H9 (cell line): ENCODE data around the gene PLA1A. TPM values are rescaled to one million over a fixed set of nuclear protein-coding genes. Genes with fewer than 3 reads are reported as not detected.

ENCODE experiments used
- DNase-seq: peaks from one replicate; pipeline ENCODE4 v3.0.0-alpha.2; 2017
- H2AFZ ChIP-seq: one replicate; pipeline ENCODE4 v1.6.1; 2013; ENCODE audit warnings: mild to moderate bottlenecking, low read length, control low read depth, moderate library complexity
- H2AK5ac ChIP-seq: 2 replicates; pipeline ENCODE4 v1.6.1; 2013; ENCODE audit warnings: low read length, control low read depth, mixed read lengths; ENCODE audit not compliant: insufficient read length
- H2BK120ac ChIP-seq: one replicate; pipeline ENCODE4 v1.6.1; 2013; ENCODE audit warnings: low read depth, mild to moderate bottlenecking, low read length, control low read depth, inconsistent platforms; ENCODE audit not compliant: poor library complexity, severe bottlenecking
- H2BK12ac ChIP-seq: 2 replicates; pipeline ENCODE4 v1.6.1; 2013; ENCODE audit warnings: low read length, control low read depth, mixed read lengths, low read depth; ENCODE audit not compliant: insufficient read length
- H2BK15ac ChIP-seq: 2 replicates; pipeline ENCODE4 v1.6.1; 2013; ENCODE audit warnings: low read depth, low read length, control low read depth
- H2BK20ac ChIP-seq: one replicate; pipeline ENCODE4 v1.6.1; 2013; ENCODE audit warnings: low read depth, mild to moderate bottlenecking, low read length, control low read depth, inconsistent platforms; ENCODE audit not compliant: poor library complexity, severe bottlenecking
- H2BK5ac ChIP-seq: 2 replicates; pipeline ENCODE4 v1.6.1; 2013; ENCODE audit warnings: low read length, control low read depth, mixed read lengths; ENCODE audit not compliant: insufficient read length
- H3K14ac ChIP-seq: 2 replicates; pipeline ENCODE4 v1.6.1; 2013; ENCODE audit warnings: low read length, control low read depth; ENCODE audit not compliant: insufficient read depth
- H3K18ac ChIP-seq: 2 replicates; pipeline ENCODE4 v1.6.1; 2013; ENCODE audit warnings: low read depth, mild to moderate bottlenecking, mixed read lengths, low read length, control low read depth; ENCODE audit not compliant: insufficient read length
- H3K23ac ChIP-seq: 2 replicates; pipeline ENCODE4 v1.6.1; 2013; ENCODE audit warnings: low read length, control low read depth, mixed read lengths, low read depth; ENCODE audit not compliant: insufficient read length
- H3K23me2 ChIP-seq: 2 replicates; pipeline ENCODE4 v1.6.1; 2013; ENCODE audit warnings: low read depth, mild to moderate bottlenecking, mixed read lengths, low read length, control low read depth; ENCODE audit not compliant: insufficient read length, poor library complexity, severe bottlenecking
- H3K27ac ChIP-seq: 2 replicates; pipeline ENCODE4 v1.5.1; 2013; ENCODE audit warnings: low read length, control low read depth, mixed read lengths, low read depth; ENCODE audit not compliant: insufficient read length
- H3K27me3 ChIP-seq: 2 replicates; pipeline ENCODE4 v1.6.1; 2013; ENCODE audit warnings: low read length, control low read depth, inconsistent platforms; ENCODE audit not compliant: insufficient read depth
- H3K4ac ChIP-seq: 2 replicates; pipeline ENCODE4 v1.6.1; 2013; ENCODE audit warnings: low read depth, mild to moderate bottlenecking, control low read depth, inconsistent platforms, low read length, moderate library complexity
- H3K4me1 ChIP-seq: 2 replicates; pipeline ENCODE4 v1.6.1; 2013; ENCODE audit warnings: low read length, control low read depth, inconsistent platforms; ENCODE audit not compliant: insufficient read depth
- H3K4me2 ChIP-seq: 2 replicates; pipeline ENCODE4 v1.6.1; 2013; ENCODE audit warnings: low read length, control low read depth, mixed read lengths; ENCODE audit not compliant: insufficient read length, insufficient read depth
- H3K56ac ChIP-seq: 2 replicates; pipeline ENCODE4 v1.6.1; 2013; ENCODE audit warnings: low read depth, mild to moderate bottlenecking, mixed read lengths, low read length, control low read depth; ENCODE audit not compliant: insufficient read length
- H3K79me1 ChIP-seq: 2 replicates; pipeline ENCODE4 v1.6.1; 2013; ENCODE audit warnings: low read depth, mild to moderate bottlenecking, moderate library complexity, low read length, control low read depth, inconsistent platforms; ENCODE audit not compliant: insufficient read depth, poor library complexity, severe bottlenecking
- H3K79me2 ChIP-seq: 2 replicates; pipeline ENCODE4 v1.6.1; 2013; ENCODE audit warnings: low read length, control low read depth, inconsistent platforms; ENCODE audit not compliant: insufficient read depth
- H3K9ac ChIP-seq: 2 replicates; pipeline ENCODE4 v1.6.1; 2013; ENCODE audit warnings: low read length, control low read depth, mixed read lengths; ENCODE audit not compliant: insufficient read length; ENCODE audit errors: extremely low read depth
- H3K9me3 ChIP-seq: one replicate; pipeline ENCODE4 v1.6.1; 2013; ENCODE audit warnings: low read depth, low read length, inconsistent platforms; ENCODE audit not compliant: control insufficient read depth
- H3T11ph ChIP-seq: one replicate; pipeline ENCODE4 v1.6.1; 2013; ENCODE audit warnings: mild to moderate bottlenecking, low read length, control low read depth, inconsistent platforms
- H4K20me1 ChIP-seq: one replicate; pipeline ENCODE4 v1.6.1; 2013; ENCODE audit not compliant: control insufficient read depth, insufficient read length, insufficient read depth
- H4K5ac ChIP-seq: 2 replicates; pipeline ENCODE4 v1.6.1; 2013; ENCODE audit warnings: low read depth, mild to moderate bottlenecking, mixed read lengths, low read length, control low read depth; ENCODE audit not compliant: insufficient read length
- H4K8ac ChIP-seq: replicated peaks from 2 replicates; pipeline ENCODE4 v1.6.1; 2013; ENCODE audit warnings: low read length, control low read depth, mixed read lengths, low read depth; ENCODE audit not compliant: insufficient read length
- H4K91ac ChIP-seq: 2 replicates; pipeline ENCODE4 v1.6.1; 2013; ENCODE audit warnings: low read depth, mild to moderate bottlenecking, moderate library complexity, mixed read lengths, low read length, control low read depth; ENCODE audit not compliant: insufficient read length
- H3K27ac Mint-ChIP-seq, 3 experiments: 2 replicates in 2 of 3; 3 replicates in 1 of 3; pipeline ENCODE4 v1.8.0; 2020 to 2021; ENCODE audit warnings: mixed read lengths in 3 of 3, mild to moderate bottlenecking in 1 of 3, moderate library complexity in 1 of 3
- H3K27me3 Mint-ChIP-seq: 2 replicates; pipeline ENCODE4 v1.8.0; 2021; ENCODE audit warnings: low read depth, mild to moderate bottlenecking, moderate library complexity, mixed read lengths
- H3K36me3 Mint-ChIP-seq, 3 experiments: 2 replicates in 2 of 3; 3 replicates in 1 of 3; pipeline ENCODE4 v1.8.0; 2020 to 2021; ENCODE audit warnings: low read depth in 3 of 3, mixed read lengths in 3 of 3; ENCODE audit not compliant: insufficient read depth in 1 of 3
- H3K4me1 Mint-ChIP-seq, 2 experiments: 2 replicates each; pipeline ENCODE4 v1.8.0; 2020; ENCODE audit warnings: mixed read lengths in 2 of 2
- H3K4me3 Mint-ChIP-seq, 2 experiments: 2 replicates in 1 of 2; 3 replicates in 1 of 2; pipeline ENCODE4 v1.8.0; 2020 to 2021; ENCODE audit warnings: mild to moderate bottlenecking in 2 of 2, mixed read lengths in 2 of 2, moderate library complexity in 1 of 2
- H3K9me3 Mint-ChIP-seq, 2 experiments: 2 replicates in 1 of 2; 3 replicates in 1 of 2; pipeline ENCODE4 v1.8.0; 2020; ENCODE audit warnings: mild to moderate bottlenecking in 2 of 2, mixed read lengths in 2 of 2, moderate library complexity in 1 of 2
- WGBS: extraction: QIAGEN DNeasy Blood & Tissue Kit; methylation state at CpG from one replicate; pipeline ENCODE4 v1.1.7; 2013; ENCODE audit warnings: missing lambda C conversion rate, low lambda C conversion rate, mixed read lengths; ENCODE audit not compliant: insufficient read length; ENCODE audit errors: extremely low coverage; 5-methylcytosine and 5-hydroxymethylcytosine counted together
- total RNA-seq: library from RNA; stranded (reverse); gene quantifications from 2 replicates; pipeline ENCODE4 v1.2.1, GENCODE V29; 2021
- TF ChIP-seq, protein P1 (sequence below): fragments of 200-600 bp; sonication (generic); conservative IDR thresholded peaks from 3 replicates; pipeline ENCODE4 v1.8.0; 2021; ENCODE audit warnings: antibody characterized with exemption, mild to moderate bottlenecking

The PLA1A gene
- total RNA-seq, 1 experiment from 2014 or later: not detected

DNA sequence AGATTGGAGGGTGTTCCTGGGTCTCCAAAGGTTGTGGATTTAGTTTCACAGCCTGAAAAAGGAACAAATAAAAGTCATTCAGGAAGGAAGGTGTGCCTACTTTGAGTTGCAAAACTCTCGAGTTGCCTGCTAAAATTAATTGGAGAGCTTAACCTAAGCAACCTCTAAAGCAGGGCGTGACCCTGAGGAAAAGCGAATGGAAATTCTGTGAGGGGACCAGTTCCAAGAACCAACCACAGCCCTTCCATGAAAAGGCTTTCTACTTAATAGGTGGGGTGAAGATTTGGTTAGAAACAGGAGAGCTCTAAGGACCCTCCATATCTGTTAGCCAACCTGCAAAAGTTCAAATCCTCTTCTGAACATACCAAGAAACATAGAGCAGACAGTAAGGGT is 39.8 kb upstream of the PLA1A start:
- TF ChIP-seq, protein P1, sequence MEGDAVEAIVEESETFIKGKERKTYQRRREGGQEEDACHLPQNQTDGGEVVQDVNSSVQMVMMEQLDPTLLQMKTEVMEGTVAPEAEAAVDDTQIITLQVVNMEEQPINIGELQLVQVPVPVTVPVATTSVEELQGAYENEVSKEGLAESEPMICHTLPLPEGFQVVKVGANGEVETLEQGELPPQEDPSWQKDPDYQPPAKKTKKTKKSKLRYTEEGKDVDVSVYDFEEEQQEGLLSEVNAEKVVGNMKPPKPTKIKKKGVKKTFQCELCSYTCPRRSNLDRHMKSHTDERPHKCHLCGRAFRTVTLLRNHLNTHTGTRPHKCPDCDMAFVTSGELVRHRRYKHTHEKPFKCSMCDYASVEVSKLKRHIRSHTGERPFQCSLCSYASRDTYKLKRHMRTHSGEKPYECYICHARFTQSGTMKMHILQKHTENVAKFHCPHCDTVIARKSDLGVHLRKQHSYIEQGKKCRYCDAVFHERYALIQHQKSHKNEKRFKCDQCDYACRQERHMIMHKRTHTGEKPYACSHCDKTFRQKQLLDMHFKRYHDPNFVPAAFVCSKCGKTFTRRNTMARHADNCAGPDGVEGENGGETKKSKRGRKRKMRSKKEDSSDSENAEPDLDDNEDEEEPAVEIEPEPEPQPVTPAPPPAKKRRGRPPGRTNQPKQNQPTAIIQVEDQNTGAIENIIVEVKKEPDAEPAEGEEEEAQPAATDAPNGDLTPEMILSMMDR: no peak
- Histone ChIP-seq H3K14ac (no peak overlapping the region), H3K4me2 (no peak overlapping the region), H3K23me2 (no peaks in the 10 kb centered on the region), H3K56ac (no peak overlapping the region), H4K8ac (no peak overlapping the region), H3K27ac (no peak overlapping the region), H2BK120ac (no peak overlapping the region), H4K5ac (no peak overlapping the region), H2BK12ac (no peak overlapping the region), H3K79me1 (no peaks in the 10 kb centered on the region), H4K91ac (no peak overlapping the region), H3K18ac (no peak overlapping the region), H2BK15ac (no peak overlapping the region), H3K23ac (no peak overlapping the region), H3K4me1 (no peaks in the 10 kb centered on the region), H4K20me1 (no peaks in the 10 kb centered on the region), H3K9ac (no peak overlapping the region), H2BK5ac (no peak overlapping the region), H3K9me3 (no peaks in the 10 kb centered on the region), H2AFZ (no peak overlapping the region), H3K4ac (no peak overlapping the region), H3K27me3 (no peaks in the 10 kb centered on the region), H2BK20ac (no peak overlapping the region), H3K79me2 (no peaks in the 10 kb centered on the region), H3T11ph (no peak overlapping the region), H2AK5ac (no peak overlapping the region)
- Mint-ChIP-seq H3K4me1 (peaks cover 4 to 5% of the 10 kb centered on the region in 2 experiments; a peak in 3 of 4 replicates), H3K36me3 (no peaks in the 10 kb centered on the region), H3K27ac (no peak overlapping the region), H3K4me3 (no peak overlapping the region), H3K9me3 (no peaks in the 10 kb centered on the region; a peak in 1 of 5 replicates), H3K27me3 (peaks cover 4% of the 10 kb centered on the region)
- no peak for DNase-seq
- WGBS: no CpG with 5 or more reads among the region's 3 CpGs
